ENCODE measurements around the gene ADAMTS17.

ADAMTS17 gene

DNA sequence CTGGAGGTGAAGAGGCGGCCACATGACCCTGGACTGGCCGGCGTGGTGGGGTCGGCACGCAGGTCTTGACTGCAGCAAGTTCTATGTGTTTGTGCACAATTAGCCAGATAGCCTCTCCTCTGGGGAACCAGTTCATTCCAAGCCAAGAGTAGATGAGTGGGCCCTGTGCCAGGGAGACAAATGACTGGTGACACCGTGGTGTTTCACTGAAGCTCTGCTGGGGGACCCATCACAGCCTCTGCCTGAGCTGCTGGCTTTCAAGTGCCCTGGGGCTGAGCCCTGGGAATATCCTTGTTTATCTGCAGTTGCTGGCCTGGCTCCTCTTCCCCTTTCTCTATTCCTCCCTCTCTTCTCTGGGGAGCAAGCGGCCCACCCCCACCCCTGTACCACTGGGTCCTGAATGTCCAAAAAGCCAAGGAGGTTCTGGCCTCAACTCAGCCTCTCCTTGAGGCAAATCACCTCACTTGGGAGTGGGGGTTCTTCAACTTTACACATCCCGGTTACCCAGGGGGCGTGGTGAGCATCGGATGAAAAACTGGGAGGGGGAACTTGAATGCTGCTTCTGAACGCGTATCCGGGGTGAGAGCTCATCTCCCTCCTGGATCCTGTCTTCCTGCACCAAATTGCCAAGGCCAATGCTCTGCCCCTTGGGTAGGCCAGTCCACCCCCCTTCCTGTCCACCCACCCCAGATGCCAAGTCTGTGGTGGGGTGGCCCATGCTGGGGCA, 408.9 kb downstream of the ADAMTS17 start:
- no peaks in the 10 kb centered on the region for H3K79me2 ChIP-seq (ENCODE audit: low read length)
- H3K4me1 ChIP-seq (ENCODE audit: low read length), result 0 out of 2 replicates have a peak, but pooled peaks cover 3% of the 10 kb centered on the region
- peaks cover 34% of the 10 kb centered on the region for H3K27me3 ChIP-seq (ENCODE audit: low read depth, low read length)
- no peak overlapping the region for H3K4me3 ChIP-seq (ENCODE audit: low read length)
- TF ChIP-seq, protein P1, sequence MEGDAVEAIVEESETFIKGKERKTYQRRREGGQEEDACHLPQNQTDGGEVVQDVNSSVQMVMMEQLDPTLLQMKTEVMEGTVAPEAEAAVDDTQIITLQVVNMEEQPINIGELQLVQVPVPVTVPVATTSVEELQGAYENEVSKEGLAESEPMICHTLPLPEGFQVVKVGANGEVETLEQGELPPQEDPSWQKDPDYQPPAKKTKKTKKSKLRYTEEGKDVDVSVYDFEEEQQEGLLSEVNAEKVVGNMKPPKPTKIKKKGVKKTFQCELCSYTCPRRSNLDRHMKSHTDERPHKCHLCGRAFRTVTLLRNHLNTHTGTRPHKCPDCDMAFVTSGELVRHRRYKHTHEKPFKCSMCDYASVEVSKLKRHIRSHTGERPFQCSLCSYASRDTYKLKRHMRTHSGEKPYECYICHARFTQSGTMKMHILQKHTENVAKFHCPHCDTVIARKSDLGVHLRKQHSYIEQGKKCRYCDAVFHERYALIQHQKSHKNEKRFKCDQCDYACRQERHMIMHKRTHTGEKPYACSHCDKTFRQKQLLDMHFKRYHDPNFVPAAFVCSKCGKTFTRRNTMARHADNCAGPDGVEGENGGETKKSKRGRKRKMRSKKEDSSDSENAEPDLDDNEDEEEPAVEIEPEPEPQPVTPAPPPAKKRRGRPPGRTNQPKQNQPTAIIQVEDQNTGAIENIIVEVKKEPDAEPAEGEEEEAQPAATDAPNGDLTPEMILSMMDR (IDR thresholded peaks at IDR 0.05; ENCODE audit: low read depth, low read length), result no peak
- no peak for TF ChIP-seq EZH2phosphoT487 (IDR thresholded peaks at IDR 0.05; ENCODE audit: low read depth)
- no peaks in the 10 kb centered on the region for H3K9me3 ChIP-seq (ENCODE audit: insufficient read depth, low read length)
- no peak overlapping the region for H3K9ac ChIP-seq (ENCODE audit: low read length)
- no peak overlapping the region for H3K27ac ChIP-seq (ENCODE audit: low read length)
- H2AFZ ChIP-seq (ENCODE audit: low read depth, low read length), result no peak overlapping the region
- H3K4me2 ChIP-seq (ENCODE audit: low read length), result no peak overlapping the region
- no peaks in the 10 kb centered on the region for H3K36me3 ChIP-seq (replicated peaks; ENCODE audit: low read depth, low read length)
- no peaks in the 10 kb centered on the region for H4K20me1 ChIP-seq (ENCODE audit: insufficient read depth, low read length)

DNA sequence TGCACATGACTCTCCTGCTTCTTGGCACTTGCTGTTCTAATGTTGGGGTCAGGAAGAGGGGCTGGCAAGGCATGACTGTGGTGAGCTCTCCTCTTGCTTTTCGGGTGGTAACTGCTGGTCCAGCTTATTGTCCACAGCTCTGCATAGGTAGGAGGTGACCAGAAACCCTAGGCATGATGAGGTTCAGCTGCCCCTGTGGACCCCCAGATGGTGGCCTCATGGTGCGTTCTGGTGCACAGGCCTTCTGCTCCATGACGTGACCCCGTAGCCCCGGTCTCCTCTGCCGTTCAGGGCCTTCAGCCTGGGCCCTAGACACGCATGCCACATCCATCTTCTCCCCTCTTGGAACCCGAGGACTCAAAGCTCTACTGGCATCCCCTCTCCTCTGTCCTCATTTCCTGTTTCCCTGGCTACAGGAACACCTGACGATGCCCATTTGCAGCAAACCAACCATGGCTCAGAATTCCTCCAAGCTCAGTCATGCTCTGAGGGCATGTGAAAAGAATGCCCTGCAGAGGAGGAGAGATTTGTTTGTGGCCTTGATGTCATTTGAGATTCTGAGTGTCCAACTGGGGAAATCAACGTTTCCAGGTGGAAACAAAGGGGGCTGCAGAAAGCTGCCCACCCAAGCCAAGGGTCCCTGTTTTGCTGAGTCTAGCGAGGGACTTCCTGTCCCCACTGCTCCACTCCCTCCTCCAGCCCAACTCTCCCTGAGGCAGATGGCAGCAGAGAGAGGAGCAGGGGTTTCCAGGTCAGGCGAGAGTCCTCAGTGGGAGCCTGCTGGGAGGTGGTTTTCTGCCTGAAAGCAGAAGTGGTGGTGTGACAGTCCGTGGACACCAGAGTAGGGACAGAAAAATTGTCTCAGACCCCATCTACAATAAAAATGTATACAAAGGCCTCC, 409.8 kb downstream of the ADAMTS17 start:
- Histone ChIP-seq H3K9ac (ENCODE audit: low read length) (no peak overlapping the region), H3K27ac (ENCODE audit: low read length) (no peak overlapping the region), H3K36me3 (replicated peaks; ENCODE audit: low read depth, low read length) (no peaks in the 10 kb centered on the region), H3K4me1 (ENCODE audit: low read length) (0 out of 2 replicates have a peak, but pooled peaks cover 3% of the 10 kb centered on the region), H4K20me1 (ENCODE audit: insufficient read depth, low read length) (no peaks in the 10 kb centered on the region), H3K4me3 (ENCODE audit: low read length) (no peak overlapping the region), H3K4me2 (ENCODE audit: low read length) (no peak overlapping the region), H3K9me3 (ENCODE audit: insufficient read depth, low read length) (no peaks in the 10 kb centered on the region), H3K27me3 (ENCODE audit: low read depth, low read length) (peaks cover 34% of the 10 kb centered on the region), H2AFZ (ENCODE audit: low read depth, low read length) (no peak overlapping the region), H3K79me2 (ENCODE audit: low read length) (no peaks in the 10 kb centered on the region)
- TF ChIP-seq, protein P1 (IDR thresholded peaks at IDR 0.05; ENCODE audit: low read depth, low read length), result no peak
- no peak for TF ChIP-seq EZH2phosphoT487 (IDR thresholded peaks at IDR 0.05; ENCODE audit: low read depth)

DNA sequence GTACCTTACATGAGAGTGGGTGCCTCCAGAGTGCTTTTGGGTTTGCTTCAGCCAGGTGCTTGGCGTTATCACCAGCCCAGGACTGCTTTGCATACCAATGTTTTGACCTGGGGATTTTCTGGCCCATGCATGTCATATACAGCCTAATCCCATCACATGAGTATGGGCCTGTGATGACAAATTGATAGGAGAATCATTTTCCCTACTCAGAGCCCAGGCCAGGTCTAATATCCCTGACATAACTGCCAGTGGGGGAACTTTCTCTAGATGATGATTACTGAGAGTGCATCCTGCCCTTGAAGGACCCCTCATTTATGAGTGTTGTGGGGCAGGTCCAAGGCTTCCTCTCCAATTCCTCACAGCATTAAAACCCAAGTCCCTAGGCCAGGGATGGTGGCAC, 411.1 kb downstream of the ADAMTS17 start:
- no peak overlapping the region for H3K27ac ChIP-seq (ENCODE audit: low read length)
- TF ChIP-seq, protein P1 (IDR thresholded peaks at IDR 0.05; ENCODE audit: low read depth, low read length), result no peak
- TF ChIP-seq EZH2phosphoT487 (IDR thresholded peaks at IDR 0.05; ENCODE audit: low read depth), result no peak
- no peaks in the 10 kb centered on the region for H3K36me3 ChIP-seq (replicated peaks; ENCODE audit: low read depth, low read length)
- 0 out of 2 replicates have a peak, but pooled peaks cover 3% of the 10 kb centered on the region for H3K4me1 ChIP-seq (ENCODE audit: low read length)
- no peaks in the 10 kb centered on the region for H3K79me2 ChIP-seq (ENCODE audit: low read length)
- H3K27me3 ChIP-seq (ENCODE audit: low read depth, low read length), result peaks cover 39% of the 10 kb centered on the region
- H3K9me3 ChIP-seq (ENCODE audit: insufficient read depth, low read length), result no peaks in the 10 kb centered on the region
- H2AFZ ChIP-seq (ENCODE audit: low read depth, low read length), result no peak overlapping the region
- no peak overlapping the region for H3K4me2 ChIP-seq (ENCODE audit: low read length)
- no peaks in the 10 kb centered on the region for H4K20me1 ChIP-seq (ENCODE audit: insufficient read depth, low read length)
- no peak overlapping the region for H3K9ac ChIP-seq (ENCODE audit: low read length)
- no peak overlapping the region for H3K4me3 ChIP-seq (ENCODE audit: low read length)

DNA sequence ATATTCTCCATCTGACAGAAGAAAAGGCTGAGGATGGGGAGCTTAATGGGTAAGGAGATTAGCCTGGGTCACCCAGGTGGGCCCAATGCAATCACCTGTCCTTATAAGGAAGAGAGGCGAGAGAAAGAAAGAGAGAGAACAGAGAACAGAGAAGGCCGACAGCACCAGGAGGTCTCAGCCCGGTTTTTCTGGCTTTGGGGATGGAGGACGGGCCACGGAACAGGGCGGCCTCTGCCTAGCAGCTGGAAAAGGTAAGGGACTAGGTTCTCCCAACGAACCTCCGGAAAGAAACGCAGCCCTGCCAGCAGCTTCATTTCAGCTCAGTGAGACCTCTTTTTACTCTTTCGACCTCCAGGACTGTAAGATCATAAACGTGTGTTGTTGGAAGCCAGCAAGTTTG, 412.5 kb downstream of the ADAMTS17 start:
- Histone ChIP-seq H3K4me2 (ENCODE audit: low read length) (peak overlapping the region; percentile 86), H3K27ac (ENCODE audit: low read length) (no peak overlapping the region), H3K27me3 (ENCODE audit: low read depth, low read length) (peaks cover 36% of the 10 kb centered on the region), H3K9ac (ENCODE audit: low read length) (peak overlapping the region; percentile 55), H3K9me3 (ENCODE audit: insufficient read depth, low read length) (no peaks in the 10 kb centered on the region), H3K36me3 (replicated peaks; ENCODE audit: low read depth, low read length) (no peaks in the 10 kb centered on the region), H3K79me2 (ENCODE audit: low read length) (no peaks in the 10 kb centered on the region), H3K4me3 (ENCODE audit: low read length) (peak overlapping the region; percentile 78), H2AFZ (ENCODE audit: low read depth, low read length) (0 out of 2 replicates have a peak overlapping the region, but pooled peaks have one; percentile 78), H4K20me1 (ENCODE audit: insufficient read depth, low read length) (no peaks in the 10 kb centered on the region), H3K4me1 (ENCODE audit: low read length) (0 out of 2 replicates have a peak, but pooled peaks cover 3% of the 10 kb centered on the region)
- no peak for TF ChIP-seq EZH2phosphoT487 (IDR thresholded peaks at IDR 0.05; ENCODE audit: low read depth)
- TF ChIP-seq, protein P1 (IDR thresholded peaks at IDR 0.05; ENCODE audit: low read depth, low read length), result no peak

All from OCI-LY3 (cell line).